Mesendoderm (in vitro differentiated cells): ENCODE results near the gene DLG2.
A peak's percentile ranks its signal among the peaks of the same experiment; 100 is the strongest.

Experiments used
- DNase-seq: peaks from one replicate; pipeline ENCODE4 v3.0.0; 2013
- H2AK5ac ChIP-seq: 2 replicates; pipeline ENCODE4 v1.6.1; 2013; ENCODE audit warnings: low read length, inconsistent platforms
- H2BK120ac ChIP-seq: 2 replicates; pipeline ENCODE4 v1.6.1; 2013; ENCODE audit warnings: low read depth, mild to moderate bottlenecking, low read length, moderate library complexity, mixed read lengths
- H2BK15ac ChIP-seq: replicated peaks from 2 replicates; pipeline ENCODE4 v1.6.1; 2013; ENCODE audit warnings: low read depth, mild to moderate bottlenecking, moderate library complexity
- H2BK5ac ChIP-seq: 2 replicates; pipeline ENCODE4 v1.6.1; 2013; ENCODE audit warnings: low read length, inconsistent platforms
- H3K18ac ChIP-seq: 2 replicates; pipeline ENCODE4 v1.6.1; 2013; ENCODE audit warnings: mild to moderate bottlenecking, low read length, mixed read lengths
- H3K23ac ChIP-seq: one replicate; pipeline ENCODE4 v1.6.1; 2013; ENCODE audit warnings: low read length
- H3K27ac ChIP-seq: 2 replicates; pipeline ENCODE4 v1.5.1; 2013; ENCODE audit warnings: low read depth, mild to moderate bottlenecking, inconsistent platforms, low read length, moderate library complexity
- H3K27me3 ChIP-seq: 2 replicates; pipeline ENCODE4 v1.6.1; 2013; ENCODE audit warnings: low read length, control low read depth, mild to moderate bottlenecking, inconsistent platforms; ENCODE audit not compliant: insufficient read depth, poor library complexity
- H3K36me3 ChIP-seq: 2 replicates; pipeline ENCODE4 v1.6.1; 2013; ENCODE audit warnings: low read length, inconsistent platforms; ENCODE audit not compliant: control insufficient read depth, insufficient read depth
- H3K4ac ChIP-seq: one replicate; pipeline ENCODE4 v1.6.1; 2013; ENCODE audit warnings: low read depth, mild to moderate bottlenecking, low read length, moderate library complexity
- H3K4me1 ChIP-seq: 2 replicates; pipeline ENCODE4 v1.6.1; 2013; ENCODE audit warnings: low read depth, low read length, inconsistent platforms; ENCODE audit not compliant: control insufficient read depth
- H3K4me2 ChIP-seq: 2 replicates; pipeline ENCODE4 v1.6.1; 2013; ENCODE audit warnings: low read length
- H3K4me3 ChIP-seq: 2 replicates; pipeline ENCODE4 v1.5.1; 2013; ENCODE audit warnings: mild to moderate bottlenecking, low read length
- H3K56ac ChIP-seq: one replicate; pipeline ENCODE4 v1.6.1; 2013; ENCODE audit warnings: low read length
- H3K79me1 ChIP-seq: 2 replicates; pipeline ENCODE4 v1.6.1; 2013; ENCODE audit warnings: low read length, inconsistent platforms
- H3K79me2 ChIP-seq: 2 replicates; pipeline ENCODE4 v1.6.1; 2013; ENCODE audit warnings: mild to moderate bottlenecking, low read length; ENCODE audit not compliant: control insufficient read depth, insufficient read depth
- H3K9ac ChIP-seq: 2 replicates; pipeline ENCODE4 v1.6.1; 2013; ENCODE audit warnings: low read length, inconsistent platforms
- H4K5ac ChIP-seq: one replicate; pipeline ENCODE4 v1.6.1; 2013; ENCODE audit warnings: low read length
- H4K8ac ChIP-seq: one replicate; pipeline ENCODE4 v1.6.1; 2013; ENCODE audit warnings: low read depth, mild to moderate bottlenecking, control low read depth, low read length, moderate library complexity
- WGBS: extraction: QIAGEN DNeasy Blood & Tissue Kit; methylation state at CpG from one replicate; pipeline ENCODE4 v1.1.7; 2013; ENCODE audit warnings: low lambda C conversion rate, missing lambda C conversion rate; ENCODE audit not compliant: insufficient coverage; ENCODE audit errors: extremely low coverage; 5-methylcytosine and 5-hydroxymethylcytosine counted together

The DLG2 gene

DNA sequence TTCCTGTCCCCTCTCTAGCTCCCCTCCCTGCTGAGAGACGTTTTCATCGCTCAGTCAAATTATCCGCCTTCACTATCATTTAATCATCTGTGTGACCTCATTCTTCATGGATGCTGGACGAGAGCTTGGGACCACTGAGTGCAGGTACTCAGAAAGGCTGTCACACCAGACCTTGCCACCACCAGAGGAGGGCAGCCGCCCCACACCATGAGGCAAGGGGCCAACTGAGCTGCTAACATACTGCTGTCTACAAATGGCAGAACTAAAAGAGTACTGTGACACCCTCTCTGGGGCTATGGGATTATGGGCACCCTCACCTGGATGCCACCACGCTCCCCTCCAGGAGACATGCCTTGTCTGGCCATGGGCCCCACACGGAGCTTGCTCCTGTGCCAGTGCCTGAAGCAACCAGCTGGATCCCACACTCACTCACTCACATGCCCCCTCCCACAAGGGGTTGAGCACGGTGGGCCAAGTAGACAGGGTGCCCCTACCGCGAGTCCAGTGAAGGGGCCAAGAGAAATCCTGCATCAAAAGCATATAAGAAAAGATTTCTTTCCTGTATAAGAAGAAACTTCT, 1670.9 kb downstream of the DLG2 start:
- Histone ChIP-seq H2BK120ac (no peak overlapping the region), H3K18ac (no peak overlapping the region), H2BK5ac (no peak overlapping the region), H4K8ac (no peak overlapping the region), H2BK15ac (no peak overlapping the region), H3K27me3 (no peaks in the 10 kb centered on the region), H4K5ac (no peak overlapping the region), H3K56ac (no peak overlapping the region), H2AK5ac (no peak overlapping the region), H3K79me1 (no peaks in the 10 kb centered on the region), H3K4me2 (no peak overlapping the region), H3K36me3 (no peaks in the 10 kb centered on the region), H3K27ac (no peak overlapping the region), H3K4ac (no peak overlapping the region), H3K23ac (no peak overlapping the region), H3K4me3 (no peak overlapping the region), H3K9ac (no peak overlapping the region), H3K79me2 (no peaks in the 10 kb centered on the region), H3K4me1 (no peaks in the 10 kb centered on the region)
- no CpG with 5 or more reads among the region's 10 CpGs for WGBS
- DNase-seq: no peak

DNA sequence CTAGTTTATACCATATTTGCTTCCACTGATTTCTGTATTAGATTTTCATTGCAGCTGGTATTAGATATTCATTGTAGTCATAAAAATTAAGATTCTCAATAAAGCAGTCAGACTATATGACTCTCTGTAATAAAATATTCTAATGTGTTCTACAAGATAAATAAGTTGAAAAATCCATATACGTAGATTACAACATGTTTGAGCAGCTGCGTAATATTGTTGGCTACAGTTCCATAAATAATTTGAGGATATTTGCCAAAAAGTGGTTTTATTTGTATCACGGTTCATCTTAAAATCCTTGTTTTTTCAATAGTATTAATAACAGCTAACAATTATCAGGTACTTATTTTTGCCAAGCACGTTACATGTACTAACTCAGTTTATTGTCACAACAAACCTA, 1672.4 kb downstream of the DLG2 start:
- H3K4me3 ChIP-seq: no peak overlapping the region
- no peak overlapping the region for H4K8ac ChIP-seq
- no peak for DNase-seq
- no peaks in the 10 kb centered on the region for H3K79me1 ChIP-seq
- H3K4me2 ChIP-seq: no peak overlapping the region
- H3K27me3 ChIP-seq: no peaks in the 10 kb centered on the region
- H3K79me2 ChIP-seq: no peaks in the 10 kb centered on the region
- no peak overlapping the region for H3K9ac ChIP-seq
- H3K36me3 ChIP-seq: no peaks in the 10 kb centered on the region
- H3K4me1 ChIP-seq: no peaks in the 10 kb centered on the region
- H3K18ac ChIP-seq: no peak overlapping the region
- H4K5ac ChIP-seq: no peak overlapping the region
- H2BK15ac ChIP-seq: no peak overlapping the region
- H3K23ac ChIP-seq: no peak overlapping the region
- no peak overlapping the region for H2BK5ac ChIP-seq
- no peak overlapping the region for H3K27ac ChIP-seq
- H2AK5ac ChIP-seq: no peak overlapping the region
- no peak overlapping the region for H3K4ac ChIP-seq
- WGBS: no CpG with 5 or more reads among the region's 4 CpGs
- H2BK120ac ChIP-seq: no peak overlapping the region
- no peak overlapping the region for H3K56ac ChIP-seq

DNA sequence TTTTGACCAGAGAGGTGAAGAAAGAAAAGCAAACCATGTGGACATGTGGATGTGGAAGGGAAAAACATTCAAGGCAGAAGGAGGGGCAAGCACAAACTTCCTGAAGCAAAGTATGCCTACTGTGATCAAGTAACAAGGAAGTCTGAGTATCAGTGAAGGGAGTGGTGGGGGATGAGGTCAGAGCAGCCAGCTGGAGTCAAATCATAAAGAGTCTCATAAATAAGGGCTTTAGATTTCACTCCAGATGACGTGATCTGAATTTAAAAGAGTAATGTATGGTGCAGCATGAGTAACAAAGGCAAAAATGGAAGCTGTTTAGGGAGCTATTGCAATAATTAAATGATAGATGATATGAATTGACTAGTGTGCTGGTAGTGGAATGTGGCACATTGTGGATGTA, 1675.6 kb downstream of the DLG2 start:
- no peak overlapping the region for H3K9ac ChIP-seq
- H4K5ac ChIP-seq: no peak overlapping the region
- no peak overlapping the region for H3K27ac ChIP-seq
- H3K36me3 ChIP-seq: no peaks in the 10 kb centered on the region
- no peak overlapping the region for H3K4me2 ChIP-seq
- no CpG with 5 or more reads among the region's 1 CpG for WGBS
- no peak overlapping the region for H2AK5ac ChIP-seq
- no peaks in the 10 kb centered on the region for H3K4me1 ChIP-seq
- peak; percentile 28 for DNase-seq
- H3K79me2 ChIP-seq: no peaks in the 10 kb centered on the region
- no peak overlapping the region for H2BK5ac ChIP-seq
- no peak overlapping the region for H3K4me3 ChIP-seq
- no peak overlapping the region for H2BK15ac ChIP-seq
- H2BK120ac ChIP-seq: no peak overlapping the region
- H3K18ac ChIP-seq: no peak overlapping the region
- peak overlapping the region; percentile 17 for H3K56ac ChIP-seq
- no peaks in the 10 kb centered on the region for H3K79me1 ChIP-seq
- H3K4ac ChIP-seq: no peak overlapping the region
- no peak overlapping the region for H4K8ac ChIP-seq
- no peaks in the 10 kb centered on the region for H3K27me3 ChIP-seq
- peak overlapping the region; percentile 17 for H3K23ac ChIP-seq

DNA sequence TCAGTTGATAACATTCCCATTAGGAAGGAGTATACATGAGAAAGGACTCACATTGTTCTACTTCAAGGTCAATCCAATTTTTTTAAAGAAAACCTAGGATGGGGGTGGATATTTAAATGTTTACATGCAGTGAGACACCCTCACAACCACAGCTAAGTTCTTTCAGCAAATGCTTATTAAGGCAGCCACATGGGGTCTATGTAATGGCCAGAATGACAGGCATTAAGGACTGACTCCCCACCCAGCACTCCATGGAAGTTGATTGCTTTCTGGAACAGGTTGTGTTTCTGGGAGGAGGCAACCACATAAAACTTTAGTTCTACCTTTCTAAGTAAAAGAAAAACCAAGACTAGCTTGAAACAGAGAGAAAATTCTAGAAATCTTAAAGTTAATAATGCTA, 1678.9 kb downstream of the DLG2 start:
- Histone ChIP-seq H2BK5ac (no peak overlapping the region), H3K56ac (no peak overlapping the region), H3K4me1 (no peaks in the 10 kb centered on the region), H3K79me2 (no peaks in the 10 kb centered on the region), H2BK15ac (no peak overlapping the region), H3K27me3 (no peaks in the 10 kb centered on the region), H2AK5ac (no peak overlapping the region), H3K79me1 (no peaks in the 10 kb centered on the region), H3K9ac (no peak overlapping the region), H3K18ac (no peak overlapping the region), H2BK120ac (no peak overlapping the region), H3K4ac (no peak overlapping the region), H3K4me2 (no peak overlapping the region), H4K5ac (no peak overlapping the region), H3K4me3 (no peak overlapping the region), H3K36me3 (no peaks in the 10 kb centered on the region), H3K23ac (no peak overlapping the region), H3K27ac (no peak overlapping the region), H4K8ac (no peak overlapping the region)
- DNase-seq: peak; percentile 13

DNA sequence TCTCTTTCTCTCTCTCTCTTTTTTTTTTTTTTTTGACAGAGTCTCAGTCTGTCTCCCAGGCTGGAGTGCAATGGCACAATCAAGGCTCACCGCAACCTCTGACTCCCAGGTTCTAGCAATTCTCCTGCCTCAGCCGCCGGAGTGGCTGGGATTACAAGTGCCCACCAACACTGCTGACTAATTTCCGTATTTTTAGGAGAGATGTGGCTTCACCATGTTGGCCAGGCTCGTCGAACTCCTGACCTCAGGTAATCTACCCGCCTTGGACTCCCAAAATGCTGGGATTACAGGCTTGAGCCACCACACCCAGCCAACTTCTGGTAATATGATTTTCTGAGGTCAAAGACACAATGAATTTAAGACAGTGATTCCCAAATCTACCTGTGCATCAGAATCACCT, 1681.2 kb downstream of the DLG2 start:
- Histone ChIP-seq H4K8ac (no peak overlapping the region), H3K4me2 (no peak overlapping the region), H3K27me3 (no peaks in the 10 kb centered on the region), H3K9ac (no peak overlapping the region), H3K56ac (no peak overlapping the region), H3K4me3 (no peak overlapping the region), H2BK5ac (no peak overlapping the region), H3K18ac (no peak overlapping the region), H2BK120ac (no peak overlapping the region), H3K27ac (no peak overlapping the region), H4K5ac (no peak overlapping the region), H3K79me2 (no peaks in the 10 kb centered on the region), H3K79me1 (no peaks in the 10 kb centered on the region), H3K23ac (no peak overlapping the region), H2AK5ac (no peak overlapping the region), H3K4me1 (no peaks in the 10 kb centered on the region), H3K36me3 (no peaks in the 10 kb centered on the region), H2BK15ac (no peak overlapping the region), H3K4ac (no peak overlapping the region)
- no peak for DNase-seq
- no CpG with 5 or more reads among the region's 7 CpGs for WGBS

DNA sequence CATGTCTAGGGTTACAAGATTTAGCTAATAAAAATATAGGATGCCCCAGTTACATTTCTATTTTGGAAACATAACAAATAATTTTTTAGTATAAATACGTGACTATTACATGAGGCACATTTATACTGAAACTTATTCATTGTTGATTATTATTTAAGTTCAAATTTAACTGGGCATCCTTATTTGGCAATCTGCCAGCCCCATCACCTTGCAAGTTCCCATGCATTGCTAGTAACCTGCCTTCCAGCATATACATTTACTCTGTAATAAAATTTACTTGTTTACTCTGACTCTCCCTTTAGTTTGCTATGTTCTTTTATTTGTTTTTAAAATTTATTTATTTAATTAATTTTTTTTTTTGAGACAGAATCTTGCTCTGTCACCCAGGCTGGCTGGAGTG, 1686.1 kb downstream of the DLG2 start:
- Histone ChIP-seq H3K4me3 (no peak overlapping the region), H3K56ac (no peak overlapping the region), H2BK15ac (no peak overlapping the region), H2BK120ac (no peak overlapping the region), H3K4ac (no peak overlapping the region), H3K23ac (no peak overlapping the region), H3K27me3 (no peaks in the 10 kb centered on the region), H3K79me1 (no peaks in the 10 kb centered on the region), H3K18ac (no peak overlapping the region), H4K5ac (no peak overlapping the region), H3K9ac (no peak overlapping the region), H3K4me1 (no peaks in the 10 kb centered on the region), H3K4me2 (no peak overlapping the region), H3K79me2 (no peaks in the 10 kb centered on the region), H4K8ac (no peak overlapping the region), H2BK5ac (no peak overlapping the region), H3K36me3 (no peaks in the 10 kb centered on the region), H3K27ac (no peak overlapping the region), H2AK5ac (no peak overlapping the region)
- no peak for DNase-seq
- no CpG with 5 or more reads among the region's 1 CpG for WGBS
